NCI-H1048 (cell line): ENCODE results near the gene GDF11.

Source experiments
- DNase-seq: peaks from one replicate; lab custom pipeline; 2025; lab: John Stamatoyannopoulos, UW

The GDF11 gene

GRCh38 chr12:55742719-55743405, at the start of gene GDF11:
Gene GDF11 (plus strand): TSS chr12:55743122. CDS start chr12:55743317, 195 bp downstream.
- DNase-seq: peak; percentile 36

- DNase-seq: no peak
Observed at GRCh38 chr12:55693323-55694187, 49.4 kb upstream of the GDF11 start.

GRCh38 chr12:55694188-55694515, 48.8 kb upstream of the GDF11 start:
- DNase-seq: no peak

- no peak for DNase-seq
Observed at GRCh38 chr12:55694651-55695050, 48.3 kb upstream of the GDF11 start.

- DNase-seq: no peak
Observed at GRCh38 chr12:55695349-55695748, 47.6 kb upstream of the GDF11 start.

GRCh38 chr12:55696141-55696540, 46.8 kb upstream of the GDF11 start:
- DNase-seq: no peak

GRCh38 chr12:55696796-55697462, 46.0 kb upstream of the GDF11 start:
- DNase-seq: no peak

GRCh38 chr12:55697686-55698085, 45.2 kb upstream of the GDF11 start:
- no peak for DNase-seq

- no peak for DNase-seq
Observed at GRCh38 chr12:55698241-55698955, 44.5 kb upstream of the GDF11 start.

GRCh38 chr12:55698965-55699364, 44.0 kb upstream of the GDF11 start:
- no peak for DNase-seq

GRCh38 chr12:55699471-55700055, 43.4 kb upstream of the GDF11 start:
- no peak for DNase-seq

- no peak for DNase-seq
Observed at GRCh38 chr12:55700255-55701018, 42.5 kb upstream of the GDF11 start.

- no peak for DNase-seq
Observed at GRCh38 chr12:55702861-55703260, 40.1 kb upstream of the GDF11 start.

- no peak for DNase-seq
Observed at GRCh38 chr12:55703288-55703687, 39.6 kb upstream of the GDF11 start.

GRCh38 chr12:55703901-55704761, 38.8 kb upstream of the GDF11 start:
- DNase-seq: no peak

- no peak for DNase-seq
Observed at GRCh38 chr12:55704824-55705718, 37.9 kb upstream of the GDF11 start.

GRCh38 chr12:55705782-55706402, 37.0 kb upstream of the GDF11 start:
- DNase-seq: no peak

- DNase-seq: no peak
Observed at GRCh38 chr12:55706568-55707218, 36.2 kb upstream of the GDF11 start.
